Activated effector memory CD4-positive, alpha-beta T cell treated with anti-CD3 and anti-CD28 coated beads, Interleukin-2, amount 50 U/mL, for 16 hours (primary cell): ENCODE results near the gene ESYT2.
"Not testable (repeated sequence)": the region's sequence is repeated elsewhere in the genome, so short reads cannot be mapped to it uniquely, and the experiment has no call there.

Source experiments
- DNase-seq: peaks from one replicate; pipeline ENCODE4 v3.0.0-alpha.2; 2020

Gene ESYT2

GRCh38 chr7:158829342-158830210, at the start of gene ESYT2:
ESYT2 (minus strand) TSS chr7:158829509; CDS start chr7:158829418, 91 bp downstream.
- peak; percentile 100 for DNase-seq

DNA sequence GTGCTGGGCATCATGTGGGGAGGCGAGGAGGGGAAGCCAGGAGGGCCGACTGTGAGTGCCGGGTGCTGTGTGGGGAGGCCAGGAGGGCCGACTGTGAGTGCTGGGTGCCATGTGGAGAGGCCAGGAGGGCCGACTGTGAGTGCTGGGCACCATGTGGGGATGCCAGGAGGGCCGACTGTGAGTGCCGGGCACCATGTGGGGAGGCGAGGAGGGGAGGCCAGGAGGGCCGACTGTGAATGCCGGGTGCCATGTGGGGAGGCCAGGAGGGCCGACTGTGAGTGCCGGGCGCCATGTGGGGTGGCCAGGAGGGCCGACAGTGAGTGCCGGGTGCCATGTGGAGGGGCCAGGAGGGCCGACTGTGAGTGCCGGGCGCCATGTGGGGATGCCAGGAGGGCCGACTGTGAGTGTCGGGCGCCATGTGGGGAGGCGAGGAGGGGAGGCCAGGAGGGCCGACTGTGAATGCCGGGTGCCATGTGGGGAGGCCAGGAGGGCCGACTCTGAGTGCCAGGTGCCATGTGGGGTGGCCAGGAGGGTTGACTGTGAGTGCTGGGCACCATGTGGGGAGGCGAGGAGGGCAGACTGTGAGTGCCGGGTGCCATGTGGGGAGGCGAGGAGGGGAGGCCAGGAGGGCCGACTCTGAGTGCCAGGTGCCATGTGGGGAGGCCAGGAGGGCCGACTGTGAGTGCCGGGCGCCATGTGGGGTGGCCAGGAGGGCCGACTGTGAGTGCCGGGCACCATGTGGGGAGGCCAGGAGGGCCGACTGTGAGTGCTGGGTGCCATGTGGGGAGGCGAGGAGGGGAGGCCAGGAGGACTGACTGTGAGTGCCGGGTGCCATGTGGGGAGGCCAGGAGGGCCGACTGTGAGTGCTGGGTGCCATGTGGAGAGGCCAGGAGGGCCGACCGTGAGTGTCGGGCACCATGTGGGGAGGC, 49.1 kb upstream of the ESYT2 start:
- not testable (repeated sequence) for DNase-seq

- no peak for DNase-seq
Measured at GRCh38 chr7:158876984-158877383, 47.7 kb upstream of the ESYT2 start.

GRCh38 chr7:158869876-158870275, 40.6 kb upstream of the ESYT2 start:
- no peak for DNase-seq

GRCh38 chr7:158868764-158869410, 39.6 kb upstream of the ESYT2 start:
- DNase-seq, result no peak

- DNase-seq, result no peak
Measured at GRCh38 chr7:158867214-158867984, 38.1 kb upstream of the ESYT2 start.

GRCh38 chr7:158865977-158866376, 36.7 kb upstream of the ESYT2 start:
- no peak for DNase-seq

GRCh38 chr7:158865462-158865922, 36.2 kb upstream of the ESYT2 start:
- no peak for DNase-seq

GRCh38 chr7:158864833-158865232, 35.5 kb upstream of the ESYT2 start:
- DNase-seq, result no peak

DNA sequence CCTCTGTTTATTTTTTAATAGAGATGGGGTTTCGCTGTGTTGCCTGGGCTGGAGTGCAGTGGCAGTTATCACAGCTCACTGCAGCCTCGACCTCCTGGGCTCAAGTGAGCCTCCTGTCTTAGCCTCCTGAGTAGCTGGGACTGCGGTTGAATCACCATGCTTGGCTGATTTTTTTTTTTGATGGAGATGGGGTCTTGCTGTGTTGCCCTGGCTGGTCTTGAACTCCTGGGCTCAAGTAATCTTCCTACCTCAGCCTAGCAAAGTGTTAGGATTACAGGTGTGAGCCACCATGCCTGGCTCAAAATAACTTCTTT, 35.2 kb upstream of the ESYT2 start:
- DNase-seq, result no peak

DNA sequence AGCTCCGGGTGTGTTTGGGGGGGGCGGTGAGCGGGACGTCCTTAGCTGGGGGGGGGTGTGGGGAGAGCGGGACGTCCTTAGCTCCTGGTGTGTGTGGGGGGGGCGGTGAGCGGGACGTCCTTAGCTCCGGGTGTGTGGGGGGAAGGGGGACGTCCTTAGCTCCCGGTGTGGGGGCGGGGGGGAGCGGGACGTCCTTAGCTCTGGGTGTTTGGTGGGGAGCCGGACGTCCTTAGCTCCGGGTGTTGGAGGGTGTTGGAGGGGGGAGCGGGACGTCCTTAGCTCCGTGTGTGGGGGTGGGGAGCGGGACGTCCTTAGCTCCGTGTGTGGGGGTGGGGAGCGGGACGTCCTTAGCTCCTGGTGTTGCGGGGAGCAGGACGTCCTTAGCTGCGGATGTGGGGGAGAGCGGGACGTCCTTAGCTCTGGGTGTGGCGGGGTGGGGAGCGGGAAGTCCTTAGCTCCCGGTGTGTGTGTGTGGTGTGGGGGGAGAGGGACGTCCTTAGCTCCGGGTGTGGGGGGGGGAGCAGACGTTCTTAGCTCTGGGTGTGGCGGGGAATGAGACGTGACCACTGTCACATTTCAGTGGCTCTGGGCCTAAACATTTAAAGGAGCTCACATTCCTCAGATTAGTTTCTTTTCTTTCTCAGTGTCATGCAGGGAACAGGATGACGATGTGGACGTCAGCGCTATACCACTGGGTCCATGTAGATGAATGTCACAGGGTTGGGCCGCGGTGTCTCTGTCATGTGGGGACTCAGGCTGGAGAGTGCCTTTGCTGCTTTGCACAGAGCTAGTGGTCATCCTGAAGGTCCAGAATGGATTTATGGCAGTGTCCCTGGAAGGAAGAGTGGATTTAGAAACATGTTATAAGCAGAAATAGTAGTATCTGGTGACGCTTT, 34.5 kb upstream of the ESYT2 start:
- peak; percentile 67 for DNase-seq

DNA sequence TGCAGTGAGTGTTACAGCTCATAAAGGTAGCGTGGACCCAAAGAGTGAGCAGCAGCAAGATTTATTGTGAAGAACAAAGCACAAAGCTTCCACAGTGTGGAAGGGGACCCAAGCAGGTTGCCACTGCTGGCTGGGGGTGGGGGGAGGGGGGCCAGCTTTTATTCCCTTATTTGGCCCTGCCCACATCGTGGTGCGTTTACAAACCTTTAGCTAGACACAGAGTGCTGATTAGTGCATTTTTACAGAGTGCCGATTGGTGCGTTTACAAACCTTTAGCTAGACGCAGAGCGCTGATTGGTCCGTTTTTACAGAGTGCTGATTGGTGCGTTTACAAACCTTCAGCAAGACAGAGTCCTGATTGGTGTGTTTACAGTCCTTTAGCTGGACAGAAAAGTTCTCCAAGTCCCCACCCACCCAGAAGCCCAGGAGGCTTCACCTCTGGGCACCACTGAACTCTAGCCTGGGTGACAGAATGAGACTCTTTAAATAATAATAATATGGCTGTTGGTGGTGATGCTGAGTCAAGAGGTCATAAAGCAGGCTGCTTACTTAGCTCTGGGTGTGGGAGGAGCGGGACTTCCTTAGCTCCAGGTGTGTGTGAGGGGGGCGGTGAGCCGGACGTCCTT, 33.8 kb upstream of the ESYT2 start:
- DNase-seq, result peak; percentile 66

GRCh38 chr7:158861936-158862704, 32.8 kb upstream of the ESYT2 start:
- no peak for DNase-seq

- DNase-seq, result no peak
Measured at GRCh38 chr7:158861004-158861787, 31.9 kb upstream of the ESYT2 start.

DNA sequence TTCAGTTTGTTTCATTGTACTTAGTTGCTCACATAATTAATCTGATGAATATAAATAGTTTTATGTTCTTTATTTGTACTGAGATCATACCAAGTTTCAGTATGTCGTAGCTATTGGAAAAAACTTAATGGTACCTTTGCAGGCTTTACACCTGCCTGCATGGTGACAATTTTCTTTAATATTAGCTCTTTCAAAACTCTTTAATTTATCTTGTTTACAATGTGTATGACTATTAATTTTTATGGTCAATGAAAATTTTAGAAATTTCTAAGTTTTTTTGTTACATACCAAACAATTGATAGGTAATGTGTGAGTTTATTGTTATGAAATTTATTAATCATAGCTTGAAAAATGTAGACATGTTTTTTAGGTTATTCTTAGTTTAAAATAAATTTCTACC, 31.1 kb upstream of the ESYT2 start:
- no peak for DNase-seq

DNA sequence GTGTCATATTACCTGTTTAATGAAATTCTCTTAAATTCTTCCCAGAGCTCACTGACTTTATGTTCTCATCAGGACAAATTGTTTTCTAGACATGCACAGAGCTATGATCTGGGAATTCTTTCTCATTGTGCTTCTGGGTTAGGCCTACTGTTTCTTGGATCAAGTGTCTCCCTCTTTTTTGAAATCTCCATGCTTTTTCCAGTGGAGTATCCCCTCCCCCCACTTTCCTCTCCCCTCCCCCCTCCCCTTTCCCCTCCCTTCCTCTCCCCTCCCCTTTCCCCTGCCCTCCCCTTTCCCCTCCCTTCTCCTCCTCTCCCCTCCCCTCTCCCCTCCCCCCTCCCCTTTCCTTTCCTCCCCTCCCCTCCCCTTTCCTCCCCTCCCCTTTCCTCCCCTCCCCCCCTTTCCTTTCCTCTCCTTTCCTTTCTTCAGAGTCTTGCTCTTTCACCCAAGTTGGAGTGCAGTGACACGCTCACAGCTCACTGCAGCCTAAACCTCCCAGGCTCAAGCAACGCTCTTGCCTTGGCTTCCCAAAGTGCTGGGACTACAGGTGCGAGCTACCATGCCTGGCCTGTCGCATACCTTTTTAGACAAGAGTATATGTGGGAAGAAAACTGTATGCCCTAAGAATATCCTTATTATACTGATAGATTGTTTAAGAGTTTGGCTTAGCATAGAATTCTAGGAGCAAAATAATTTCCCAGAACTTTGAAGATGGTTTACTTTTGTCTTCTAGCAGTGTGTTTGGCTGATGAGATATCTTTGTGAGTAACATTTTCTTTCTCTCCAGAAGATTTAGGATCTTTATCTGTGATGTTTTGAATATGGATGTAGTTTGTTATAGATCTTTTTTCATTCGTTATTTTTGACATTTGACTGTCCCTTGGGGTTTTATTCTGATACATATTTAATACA, 29.5 kb upstream of the ESYT2 start:
- no peak for DNase-seq

GRCh38 chr7:158856883-158857668, 27.8 kb upstream of the ESYT2 start:
- no peak for DNase-seq
